Left kidney (tissue), 8 donors: ENCODE data around the gene PLAA. TPM values are rescaled to one million over a fixed set of nuclear protein-coding genes. Genes with fewer than 3 reads are reported as not detected.

ENCODE experiments used
- DNase-seq: peaks from one replicate; pipeline ENCODE4 v3.0.0-alpha.2; 2013
- long read RNA-seq, 8 donors: transcript quantifications; one replicate each; lab custom pipeline, GENCODE V29; 2026
- polyA plus RNA-seq: library from polyadenylated mRNA; unstranded; fragments of 120-200 nt; gene quantifications from one replicate; pipeline ENCODE4 v1.2.1, GENCODE V29; 2013; ENCODE audit not compliant: insufficient read length

Gene PLAA
- 58.2 TPM for polyA plus RNA-seq
- long read RNA-seq, donor 1, full-length matches to known transcripts: 9 of 49 reads
- long read RNA-seq, donor 1, partial matches to known transcripts: 30 of 49 reads
- long read RNA-seq, donor 1, other reads (novel, unspliced or antisense): 10 of 49 reads
- long read RNA-seq, donor 2, full-length matches to known transcripts: 10 of 10 reads
- long read RNA-seq, donor 2, partial matches to known transcripts: 0 of 10 reads
- long read RNA-seq, donor 2, other reads (novel, unspliced or antisense): 0 of 10 reads
- long read RNA-seq, donor 3, full-length matches to known transcripts: 7 of 7 reads
- long read RNA-seq, donor 3, partial matches to known transcripts: 0 of 7 reads
- long read RNA-seq, donor 3, other reads (novel, unspliced or antisense): 0 of 7 reads
- long read RNA-seq, donor 4: 0 reads
- long read RNA-seq, donor 5, full-length matches to known transcripts: 5 of 5 reads
- long read RNA-seq, donor 5, partial matches to known transcripts: 0 of 5 reads
- long read RNA-seq, donor 5, other reads (novel, unspliced or antisense): 0 of 5 reads
- long read RNA-seq, donor 6, full-length matches to known transcripts: 9 of 20 reads
- long read RNA-seq, donor 6, partial matches to known transcripts: 11 of 20 reads
- long read RNA-seq, donor 6, other reads (novel, unspliced or antisense): 0 of 20 reads
- long read RNA-seq, donor 7, full-length matches to known transcripts: 7 of 7 reads
- long read RNA-seq, donor 7, partial matches to known transcripts: 0 of 7 reads
- long read RNA-seq, donor 7, other reads (novel, unspliced or antisense): 0 of 7 reads
- long read RNA-seq, donor 8, full-length matches to known transcripts: 2 of 2 reads
- long read RNA-seq, donor 8, partial matches to known transcripts: 0 of 2 reads
- long read RNA-seq, donor 8, other reads (novel, unspliced or antisense): 0 of 2 reads

GRCh38 chr9:26946753-26947727 is at the start of gene PLAA:
Gene PLAA (minus strand): TSS chr9:26947242. CDS start chr9:26947045, 197 bp downstream.
- peak; percentile 91 for DNase-seq

- no peak for DNase-seq
Measured at GRCh38 chr9:26995810-26996209, 48.8 kb upstream of the PLAA start.

- DNase-seq: no peak
Measured at GRCh38 chr9:26983340-26983739, 36.3 kb upstream of the PLAA start.

- peak; percentile 12 for DNase-seq
Measured at GRCh38 chr9:26975728-26976707, 29.0 kb upstream of the PLAA start.

GRCh38 chr9:26974927-26975326 is 27.9 kb upstream of the PLAA start:
- no peak for DNase-seq

- no peak for DNase-seq
Measured at GRCh38 chr9:26973989-26974388, 26.9 kb upstream of the PLAA start.

- no peak for DNase-seq
Measured at GRCh38 chr9:26971721-26972120, 24.7 kb upstream of the PLAA start.

- DNase-seq: no peak
Measured at GRCh38 chr9:26956860-26957233, 9.8 kb upstream of the PLAA start.

GRCh38 chr9:26955921-26956859 is 9.1 kb upstream of the PLAA start, which contains the start of gene IFT74:
Gene IFT74 (plus strand): TSS chr9:26956412. CDS start chr9:26961968, 5,556 bp downstream.
- DNase-seq: peak; percentile 99

- peak; percentile 12 for DNase-seq
Measured at GRCh38 chr9:26955222-26955903, 8.3 kb upstream of the PLAA start.

GRCh38 chr9:26954050-26954508 is 7.0 kb upstream of the PLAA start:
- DNase-seq: no peak

- DNase-seq: no peak
Measured at GRCh38 chr9:26951794-26952193, 4.8 kb upstream of the PLAA start.

GRCh38 chr9:26950521-26950920 is 3.5 kb upstream of the PLAA start:
- DNase-seq: no peak

GRCh38 chr9:26949637-26950069 is 2.6 kb upstream of the PLAA start:
- DNase-seq: no peak

- no peak for DNase-seq
Measured at GRCh38 chr9:26947736-26948135, 694 bp upstream of the PLAA start.

GRCh38 chr9:26945591-26945990 is 1.5 kb downstream of the PLAA start:
- peak; percentile 5 for DNase-seq

- no peak for DNase-seq
Measured at GRCh38 chr9:26940779-26941178, 6.3 kb downstream of the PLAA start.

- DNase-seq: no peak
Measured at GRCh38 chr9:26939955-26940711, 6.9 kb downstream of the PLAA start.
